ENCODE measurements around the gene RAB3IL1. TPM values are rescaled to one million over a fixed set of nuclear protein-coding genes. Genes with fewer than 3 reads are reported as not detected.

RAB3IL1 gene
- total and polyA plus RNA-seq, 2 experiments from 2014 or later = 8.3 to 11.6 TPM

GRCh38 chr11:61940466-61940865, 23.1 kb upstream of the RAB3IL1 start:
- no peak for DNase-seq (ENCODE audit: low read depth in 1 of 2, low spot score in 1 of 2)
- Histone ChIP-seq H3K27ac (no peak overlapping the region), H3K4me1 (ENCODE audit: low read depth) (no peaks in the 10 kb centered on the region), H3K36me3 (no peaks in the 10 kb centered on the region), H3K4me3 (no peak overlapping the region), H3K9me3 (ENCODE audit: low read depth) (no peaks in the 10 kb centered on the region), H3K27me3 (no peaks in the 10 kb centered on the region)
- no peak for TF ChIP-seq CTCF (IDR thresholded peaks at IDR 0.05; ENCODE audit: low read depth, low read length)

- no peaks in the 10 kb centered on the region for H3K4me1 ChIP-seq (ENCODE audit: low read depth)
- no peak for DNase-seq (ENCODE audit: low read depth in 1 of 2, low spot score in 1 of 2)
- no peaks in the 10 kb centered on the region for H3K36me3 ChIP-seq
- TF ChIP-seq CTCF (IDR thresholded peaks at IDR 0.05; ENCODE audit: low read depth, low read length) = no peak
- no peak overlapping the region for H3K27ac ChIP-seq
- no peak overlapping the region for H3K4me3 ChIP-seq
- no peaks in the 10 kb centered on the region for H3K27me3 ChIP-seq
- no peaks in the 10 kb centered on the region for H3K9me3 ChIP-seq (ENCODE audit: low read depth)
Measured at GRCh38 chr11:61935861-61936260, 18.5 kb upstream of the RAB3IL1 start.

- TF ChIP-seq CTCF (IDR thresholded peaks at IDR 0.05; ENCODE audit: low read depth, low read length) = no peak
Measured at GRCh38 chr11:61930933-61931332, 13.6 kb upstream of the RAB3IL1 start.

GRCh38 chr11:61928606-61929005, 11.2 kb upstream of the RAB3IL1 start:
- no peak for TF ChIP-seq CTCF (IDR thresholded peaks at IDR 0.05; ENCODE audit: low read depth, low read length)
- peak in 1 of 2 donors; percentile 61 for DNase-seq (ENCODE audit: low read depth in 1 of 2, low spot score in 1 of 2)
- no peaks in the 10 kb centered on the region for H3K36me3 ChIP-seq
- no peaks in the 10 kb centered on the region for H3K27me3 ChIP-seq
- H3K4me1 ChIP-seq (ENCODE audit: low read depth) = peaks cover 4% of the 10 kb centered on the region
- H3K4me3 ChIP-seq = no peak overlapping the region
- no peak overlapping the region for H3K27ac ChIP-seq
- H3K9me3 ChIP-seq (ENCODE audit: low read depth) = no peaks in the 10 kb centered on the region

More at GRCh38 chr11:61930933-61931332, 13.6 kb upstream of the RAB3IL1 start:
- Histone ChIP-seq H3K4me1 (ENCODE audit: low read depth) (no peaks in the 10 kb centered on the region), H3K27ac (no peak overlapping the region), H3K27me3 (no peaks in the 10 kb centered on the region), H3K9me3 (ENCODE audit: low read depth) (no peaks in the 10 kb centered on the region), H3K4me3 (no peak overlapping the region), H3K36me3 (no peaks in the 10 kb centered on the region)
- DNase-seq (ENCODE audit: low read depth in 1 of 2, low spot score in 1 of 2) = no peak

- TF ChIP-seq CTCF (IDR thresholded peaks at IDR 0.05; ENCODE audit: low read depth, low read length) = no peak
- no peaks in the 10 kb centered on the region for H3K36me3 ChIP-seq
- no peaks in the 10 kb centered on the region for H3K27me3 ChIP-seq
- H3K4me3 ChIP-seq = no peak overlapping the region
- no peak for DNase-seq (ENCODE audit: low read depth in 1 of 2, low spot score in 1 of 2)
- H3K27ac ChIP-seq = no peak overlapping the region
- peaks cover 15% of the 10 kb centered on the region for H3K4me1 ChIP-seq (ENCODE audit: low read depth)
- no peaks in the 10 kb centered on the region for H3K9me3 ChIP-seq (ENCODE audit: low read depth)
Measured at GRCh38 chr11:61927501-61927900, 10.1 kb upstream of the RAB3IL1 start.

GRCh38 chr11:61926235-61926634, 8.9 kb upstream of the RAB3IL1 start:
- Histone ChIP-seq H3K27ac (no peak overlapping the region), H3K9me3 (ENCODE audit: low read depth) (no peaks in the 10 kb centered on the region), H3K36me3 (no peaks in the 10 kb centered on the region), H3K4me1 (ENCODE audit: low read depth) (peaks cover 18% of the 10 kb centered on the region), H3K27me3 (no peaks in the 10 kb centered on the region), H3K4me3 (no peak overlapping the region)
- no peak for DNase-seq (ENCODE audit: low read depth in 1 of 2, low spot score in 1 of 2)
- no peak for TF ChIP-seq CTCF (IDR thresholded peaks at IDR 0.05; ENCODE audit: low read depth, low read length)
